GM12891 (cell line): ENCODE results near the gene CLTB.

Source experiments
- PAX5 ChIP-seq: IDR thresholded peaks from 2 replicates; pipeline ENCODE4 v1.6.1; 2011; ENCODE audit warnings: low read length, moderate library complexity, mild to moderate bottlenecking; ENCODE audit not compliant: insufficient read depth, severe bottlenecking
- POLR2A ChIP-seq: IDR thresholded peaks from 2 replicates; pipeline ENCODE4 v1.6.1; 2011; ENCODE audit warnings: low read depth, low read length, control low read depth
- POLR2AphosphoS5 ChIP-seq: IDR thresholded peaks from 2 replicates; pipeline ENCODE4 v1.6.1; 2011; ENCODE audit warnings: low read depth, low read length, control low read depth
- POU2F2 ChIP-seq: IDR thresholded peaks from 2 replicates; pipeline ENCODE4 v1.6.1; 2011; ENCODE audit warnings: low read depth, mild to moderate bottlenecking, control low read depth, low read length, moderate library complexity
- TAF1 ChIP-seq: IDR thresholded peaks from 2 replicates; pipeline ENCODE4 v1.6.1; 2011; ENCODE audit warnings: low read depth, low read length, control low read depth

GRCh38 chr5:176425791-176426190 lies 9.5 kb upstream of the CLTB start:
- TF ChIP-seq TAF1 (no peak), POU2F2 (no peak), POLR2A (no peak), POLR2AphosphoS5 (no peak), PAX5 (no peak)
